Activated CD4-positive, CD25-positive, alpha-beta regulatory T cell treated with anti-CD3 and anti-CD28 coated beads, Interleukin-2, amount 50 U/mL, for 16 hours (primary cell): Measurements from ENCODE around the gene CHST11.
"Not testable (repeated sequence)": the region's sequence is repeated elsewhere in the genome, so short reads cannot be mapped to it uniquely, and the experiment has no call there.

Source experiments
- DNase-seq: peaks from one replicate; pipeline ENCODE4 v3.0.0-alpha.2; 2020; ENCODE audit warnings: low read depth, low spot score

The CHST11 gene

GRCh38 chr12:104562763-104563162 lies 106.0 kb downstream of the CHST11 start:
- no peak for DNase-seq

- DNase-seq: not testable (repeated sequence)
These were observed 107.9 kb downstream of the CHST11 start for GRCh38 chr12:104564662-104565061.

GRCh38 chr12:104565606-104566243 lies 109.0 kb downstream of the CHST11 start:
- DNase-seq: no peak

- DNase-seq: no peak
These were observed 109.7 kb downstream of the CHST11 start for GRCh38 chr12:104566244-104566993.

- no peak for DNase-seq
These were observed 111.2 kb downstream of the CHST11 start for GRCh38 chr12:104567832-104568486.

GRCh38 chr12:104568487-104568868 lies 111.7 kb downstream of the CHST11 start:
- no peak for DNase-seq

GRCh38 chr12:104568935-104569334 lies 112.2 kb downstream of the CHST11 start:
- DNase-seq: no peak

- DNase-seq: no peak
These were observed 112.8 kb downstream of the CHST11 start for GRCh38 chr12:104569346-104570173.

GRCh38 chr12:104570174-104570907 lies 113.6 kb downstream of the CHST11 start:
- no peak for DNase-seq

GRCh38 chr12:104571328-104571727 lies 114.6 kb downstream of the CHST11 start:
- no peak for DNase-seq

- not testable (repeated sequence) for DNase-seq
These were observed 117.6 kb downstream of the CHST11 start for GRCh38 chr12:104574353-104574752.

GRCh38 chr12:104574758-104575157 lies 118.0 kb downstream of the CHST11 start:
- not testable (repeated sequence) for DNase-seq

GRCh38 chr12:104575442-104576186 lies 118.9 kb downstream of the CHST11 start:
- DNase-seq: no peak

GRCh38 chr12:104576187-104576778 lies 119.5 kb downstream of the CHST11 start:
- no peak for DNase-seq

- no peak for DNase-seq
These were observed 120.3 kb downstream of the CHST11 start for GRCh38 chr12:104576980-104577580.

- DNase-seq: no peak
These were observed 120.8 kb downstream of the CHST11 start for GRCh38 chr12:104577581-104577981.

GRCh38 chr12:104578453-104578852 lies 121.7 kb downstream of the CHST11 start:
- DNase-seq: no peak

GRCh38 chr12:104579718-104580495 lies 123.2 kb downstream of the CHST11 start:
- no peak for DNase-seq
